GM12878 (cell line): ENCODE measurements around the gene AEN. TPM values are rescaled to one million over a fixed set of nuclear protein-coding genes. Genes with fewer than 3 reads are reported as not detected.
A peak's percentile ranks its signal among the peaks of the same experiment; 100 is the strongest.

ENCODE experiments used
- ATAC-seq: fragments of 200-7000 bp; cut with Tn5 transposase; 3 replicates; pipeline ENCODE4 v1.9.1; 2020; ENCODE audit warnings: mild to moderate bottlenecking, moderate library complexity
- BruUV-seq: library from RNA; stranded (reverse); fragments of 400-500 nt; replicated peaks from 2 replicates; lab custom pipeline; 2021; lab: Mats Ljungman, UMichigan
- CTCF ChIA-PET: fragments of 300-600 bp; sonication (Branson Sonifier 250); formaldehyde crosslinking; extraction: SDS; loops from one replicate; lab custom pipeline; 2021; ENCODE audit warnings: inconsistent platforms; lab: Yijun Ruan, JAX
- POLR2A ChIA-PET: fragments of 350-600 bp; formaldehyde crosslinking; extraction: SDS; loops from one replicate; lab custom pipeline; 2021; ENCODE audit warnings: inconsistent platforms; lab: Charles Lee
- RAD21 ChIA-PET: fragments of 300-600 bp; sonication (Branson Sonifier 250); formaldehyde crosslinking; loops from one replicate; lab custom pipeline; 2023; ENCODE audit warnings: antibody characterized with exemption; ENCODE audit not compliant: unreplicated experiment; lab: Charles Lee
- SMC1A ChIA-PET: fragments of 300-600 bp; sonication (Branson Sonifier 250); formaldehyde crosslinking; loops from one replicate; lab custom pipeline; 2023; ENCODE audit not compliant: unreplicated experiment, uncharacterized antibody; lab: Charles Lee
- DNase-seq: peaks from one replicate; pipeline ENCODE4 v3.0.0-alpha.2; 2011; ENCODE audit warnings: low read depth, low spot score
- FAIRE-seq: peaks from 3 replicates; lab custom pipeline; 2011; peaks lifted over from hg19 to GRCh38; lab: Jason Lieb, UNC
- H2AFZ ChIP-seq: 2 replicates; pipeline ENCODE4 v1.6.0; 2011; ENCODE audit warnings: low read depth, low read length, control low read depth; ENCODE audit not compliant: control insufficient read depth
- H3K27ac ChIP-seq: 2 replicates; pipeline ENCODE4 v1.5.1; 2011; ENCODE audit warnings: control low read depth; ENCODE audit not compliant: control insufficient read depth, insufficient read depth
- H3K27me3 ChIP-seq, 2 experiments: replicated peaks in 1 of 2; 2 replicates each; pipeline versions ENCODE4 v1.6.0 to v1.6.1; 2011; ENCODE audit warnings: low read length in 1 of 2; ENCODE audit not compliant: control insufficient read depth in 2 of 2, insufficient read depth in 2 of 2
- H3K36me3 ChIP-seq, 2 experiments: 2 replicates each; pipeline ENCODE4 v1.5.1; 2011; ENCODE audit warnings: low read length in 1 of 2; ENCODE audit not compliant: control insufficient read depth in 2 of 2, insufficient read depth in 2 of 2
- H3K4me1 ChIP-seq: 2 replicates; pipeline ENCODE4 v1.6.1; 2011; ENCODE audit warnings: mild to moderate bottlenecking, low read length, moderate library complexity, mixed read lengths; ENCODE audit not compliant: control insufficient read depth, insufficient read depth
- H3K4me2 ChIP-seq: 2 replicates; pipeline ENCODE4 v1.6.0; 2011; ENCODE audit warnings: control low read depth; ENCODE audit not compliant: control insufficient read depth, insufficient read depth
- H3K4me3 ChIP-seq: fragments of 200-600 bp; sonication (generic); 2 replicates; pipeline ENCODE4 v1.5.1; 2016
- H3K79me2 ChIP-seq: 2 replicates; pipeline ENCODE4 v1.6.0; 2011; ENCODE audit warnings: low read length; ENCODE audit not compliant: control insufficient read depth, insufficient read depth
- H3K9ac ChIP-seq: 2 replicates; pipeline ENCODE4 v1.8.0; 2011; ENCODE audit warnings: low read length, control low read depth, mixed read lengths; ENCODE audit not compliant: control insufficient read depth, insufficient read depth
- H3K9me3 ChIP-seq: replicated peaks from 3 replicates; pipeline ENCODE4 v1.5.1; 2011; ENCODE audit warnings: mild to moderate bottlenecking, low read length; ENCODE audit not compliant: control insufficient read depth, insufficient read depth
- H4K20me1 ChIP-seq: 2 replicates; pipeline ENCODE4 v1.6.0; 2011; ENCODE audit not compliant: control insufficient read depth, insufficient read depth
- ATF7 ChIP-seq: fragments of 450-650 bp; IDR thresholded peaks from 2 replicates; pipeline ENCODE4 v1.6.1; 2016; ENCODE audit warnings: low read depth, mild to moderate bottlenecking
- BCLAF1 ChIP-seq: fragments of 450-650 bp; IDR thresholded peaks from 2 replicates; pipeline ENCODE4 v1.6.1; 2017; ENCODE audit warnings: antibody characterized with exemption, mild to moderate bottlenecking, moderate library complexity
- CBX3 ChIP-seq: fragments of 200-600 bp; sonication (generic); IDR thresholded peaks from 2 replicates; pipeline ENCODE4 v1.6.1; 2016; ENCODE audit warnings: low read depth, borderline replicate concordance
- HSF1 ChIP-seq: fragments of 150-350 bp; IDR thresholded peaks from 2 replicates; pipeline ENCODE4 v1.6.1; 2014; ENCODE audit warnings: mild to moderate bottlenecking, low read depth, low read length
- KLF5 ChIP-seq: fragments of 450-650 bp; IDR thresholded peaks from 2 replicates; pipeline ENCODE4 v1.6.1; 2014; ENCODE audit warnings: mild to moderate bottlenecking; ENCODE audit not compliant: partially characterized antibody
- MXI1 ChIP-seq: fragments of 150-350 bp; IDR thresholded peaks from 2 replicates; pipeline ENCODE4 v1.6.1; 2011; ENCODE audit warnings: low read depth, mild to moderate bottlenecking, inconsistent platforms, low read length, improper control_type of control experiment
- NKRF ChIP-seq: fragments of 450-650 bp; conservative IDR thresholded peaks from 2 replicates; pipeline ENCODE4 v1.6.1; 2017; ENCODE audit warnings: mild to moderate bottlenecking, moderate library complexity
- NR2C1 ChIP-seq: fragments of 450-650 bp; IDR thresholded peaks from 2 replicates; pipeline ENCODE4 v1.6.1; 2017; ENCODE audit warnings: antibody characterized with exemption, mild to moderate bottlenecking, moderate library complexity
- PAX8 ChIP-seq: fragments of 450-650 bp; IDR thresholded peaks from 2 replicates; pipeline ENCODE4 v1.6.1; 2017; ENCODE audit warnings: mild to moderate bottlenecking, moderate library complexity
- POLR2AphosphoS5 ChIP-seq: IDR thresholded peaks from 2 replicates; pipeline ENCODE4 v1.6.1; 2011; ENCODE audit warnings: mild to moderate bottlenecking, low read length, inconsistent platforms
- RB1 ChIP-seq: fragments of 450-650 bp; formaldehyde crosslinking; IDR thresholded peaks from 2 replicates; pipeline ENCODE4 v1.6.1; 2017; ENCODE audit warnings: mild to moderate bottlenecking, borderline replicate concordance
- RELB ChIP-seq: fragments of 450-650 bp; IDR thresholded peaks from 2 replicates; pipeline ENCODE4 v1.6.1; 2017; ENCODE audit warnings: low read depth, mild to moderate bottlenecking, moderate library complexity
- RUNX3 ChIP-seq: IDR thresholded peaks from 2 replicates; pipeline ENCODE4 v1.6.1; 2012; ENCODE audit warnings: low read length, inconsistent platforms
- SMAD5 ChIP-seq: IDR thresholded peaks from 2 replicates; pipeline ENCODE4 v1.6.1; 2016; ENCODE audit warnings: antibody characterized with exemption, low read depth
- SUPT20H ChIP-seq: IDR thresholded peaks from 2 replicates; pipeline ENCODE4 v1.6.1; 2011; ENCODE audit warnings: low read depth, mild to moderate bottlenecking, low read length, moderate library complexity, borderline replicate concordance; ENCODE audit not compliant: control insufficient read depth
- ZNF207 ChIP-seq: fragments of 450-650 bp; IDR thresholded peaks from 2 replicates; pipeline ENCODE4 v1.6.1; 2014; ENCODE audit warnings: antibody characterized with exemption, mild to moderate bottlenecking, borderline replicate concordance
- WGBS: methylation state at CpG from one replicate; pipeline ENCODE4 v1.1.6; 2016; ENCODE audit warnings: low lambda C conversion rate; ENCODE audit not compliant: insufficient replicate concordance, insufficient coverage; ENCODE audit errors: missing lambda C conversion rate; 5-methylcytosine and 5-hydroxymethylcytosine counted together
- in situ Hi-C: fragments of 300-500 bp; cut with MboI; formaldehyde crosslinking; loops from 9 replicates; pipeline ENCODE4 v1.14.3; 2018; ENCODE audit warnings: mixed read lengths
- intact Hi-C: fragments of 100-400 bp; cut with micrococcal nuclease; formaldehyde crosslinking; loops from one replicate; pipeline ENCODE4 v1.14.2; 2022; ENCODE audit not compliant: unreplicated experiment
- polyA plus RNA-seq, 11 experiments: library from polyadenylated mRNA; depleted of rRNA in 4 of 11; unstranded in 6 of 11; stranded (reverse) in 5 of 11; fragments of >200 nt; fragmentation: Nextera tagmentation in 4 of 11; fragmentation: Illumina TruSeq in 1 of 11; extraction: Ambion mirVana in 4 of 11; extraction: Trizol in 1 of 11; gene quantifications; 1 replicate in 1 of 11; 2 replicates in 10 of 11; pipeline versions ENCODE4 v1.2.1 to v1.2.3, GENCODE V29; 2011 to 2016; ENCODE audit warnings: inconsistent platforms in 2 of 11, missing spikeins in 2 of 11, low read depth in 1 of 11
- total RNA-seq, 4 experiments: library from RNA; depleted of rRNA in 3 of 4; stranded (reverse); fragments of >200 nt in 3 of 4; fragmentation: Illumina TruSeq in 1 of 4; extraction: Trizol in 1 of 4; gene quantifications; 2 replicates each; pipeline versions ENCODE4 v1.2.1 to v1.2.3, GENCODE V29; 2013 to 2021

The AEN gene
- total and polyA plus RNA-seq, 10 of the 15 experiments (the other 5 are each of a cell fraction or from before 2014, with no cell fraction given): 11.7 to 81.2 (median 53.7) TPM

GRCh38 chr15:88622605-88622975 lies 1.4 kb downstream of the AEN start:
- Histone ChIP-seq H3K27me3 (no peaks in the 10 kb centered on the region), H3K4me2 (peak overlapping the region; percentile 98), H3K79me2 (peaks cover 65% of the 10 kb centered on the region), H3K9ac (peak overlapping the region; percentile 99), H3K36me3 (peaks cover 8 to 15% of the 10 kb centered on the region in 2 experiments), H2AFZ (no peak overlapping the region; the same call in 1 of the 2 replicates), H3K27ac (peak overlapping the region; percentile 97), H4K20me1 (peaks cover 17% of the 10 kb centered on the region; the same call in 1 of the 2 replicates), H3K4me3 (peak overlapping the region; percentile 83), H3K4me1 (peaks cover 44% of the 10 kb centered on the region), H3K9me3 (no peaks in the 10 kb centered on the region)
- CTCF ChIA-PET: interaction anchor here (0.7 to 2.0 kb wide), 6 partner anchors 9 to 212 kb away, joined by 3 to 8 read pairs (median 4); partner anchors contain the start of genes MRPL46 and MRPS11
- no peak for FAIRE-seq
- 0% methylated on average over 5 of the region's 5 CpGs for WGBS
- RAD21 ChIA-PET: interaction anchor here (1.0 to 2.0 kb wide), 5 partner anchors 35 to 152 kb away, joined by 3 to 9 read pairs (median 5); no protein-coding TSS in a partner anchor
- in situ Hi-C loops: loop anchor here (5.0 kb wide), 1 partner anchor 145 kb away; no protein-coding TSS in a partner anchor
- no TSS peak for BruUV-seq
- intact Hi-C loops: loop anchor here (1.0 to 5.0 kb wide), 2 partner anchors 75 to 146 kb away; partner anchors contain the start of gene DET1
- TF ChIP-seq NKRF (no peak), RB1 (no peak), RUNX3 (no peak), CBX3 (no peak), BCLAF1 (no peak), SUPT20H (no peak), HSF1 (no peak), KLF5 (no peak), MXI1 (no peak), RELB (no peak), POLR2AphosphoS5 (no peak), NR2C1 (no peak), SMAD5 (no peak), ZNF207 (no peak), PAX8 (no peak), ATF7 (no peak)
- SMC1A ChIA-PET: interaction anchor here (1.1 to 1.6 kb wide), 3 partner anchors 13 to 34 kb away, joined by 7 to 13 read pairs (median 9); partner anchors contain the start of gene ISG20
- ATAC-seq: peak; percentile 4
- DNase-seq: no peak
- POLR2A ChIA-PET: interaction anchor here (0.8 to 1.6 kb wide), 5 partner anchors 9 to 60 kb away, joined by 3 to 8 read pairs (median 3); partner anchors contain the start of gene ISG20
